K562 (cell line): ENCODE results near the gene DDX18. TPM values are rescaled to one million over a fixed set of nuclear protein-coding genes. Genes with fewer than 3 reads are reported as not detected.

Source experiments
- ATAC-seq: fragments of 200-7000 bp; cut with Tn5 transposase; 3 replicates; pipeline ENCODE4 v1.9.1; 2020; ENCODE audit warnings: moderate library complexity
- BruUV-seq: library from RNA; stranded (reverse); fragments of 400-500 nt; replicated peaks from 2 replicates; lab custom pipeline; 2021; lab: Mats Ljungman, UMichigan
- CTCF ChIA-PET: fragments of 300-600 bp; formaldehyde crosslinking; extraction: SDS; loops from one replicate; lab custom pipeline; 2021; ENCODE audit warnings: low intra/inter-chr PET ratio; lab: Yijun Ruan, JAX
- POLR2A ChIA-PET: fragments of 300-600, 350-650 bp; sonication (Branson Sonifier 250); formaldehyde crosslinking; extraction: SDS; loops from one replicate; lab custom pipeline; 2021; ENCODE audit warnings: antibody characterized with exemption, inconsistent platforms; lab: Yijun Ruan, JAX
- DNase-seq, 4 experiments: peaks; one replicate each; pipeline versions ENCODE4 v3.0.0 to v3.0.0-alpha.2; 2011 to 2018; ENCODE audit warnings: low spot score in 3 of 4, mixed read lengths in 3 of 4; ENCODE audit errors: extremely low read depth in 1 of 4
- FAIRE-seq: peaks from 2 replicates; lab custom pipeline; 2011; peaks lifted over from hg19 to GRCh38; lab: Jason Lieb, UNC
- H2AFZ ChIP-seq: 2 replicates; pipeline ENCODE4 v1.6.0; 2011; ENCODE audit warnings: low read depth, low read length, control low read depth, inconsistent platforms
- H3K27ac ChIP-seq: fragments of 200-600 bp; 3 replicates; pipeline ENCODE4 v1.8.0; 2011; ENCODE audit warnings: low read depth, mild to moderate bottlenecking, control low read depth, inconsistent platforms, low read length, moderate library complexity, mixed read lengths; ENCODE audit errors: extremely low read depth
- H3K27me3 ChIP-seq, 2 experiments: fragments of 300-600 bp in 1 of 2; 2 replicates in 1 of 2; 3 replicates in 1 of 2; pipeline versions ENCODE4 v1.6.0 to v1.8.0; 2011; ENCODE audit warnings: inconsistent platforms in 2 of 2, low read length in 2 of 2, mild to moderate bottlenecking in 1 of 2, mixed read lengths in 1 of 2, moderate library complexity in 1 of 2; ENCODE audit not compliant: control insufficient read depth in 2 of 2, insufficient read depth in 2 of 2
- H3K36me3 ChIP-seq: fragments of 300-600 bp; 3 replicates; pipeline ENCODE4 v1.8.0; 2011; ENCODE audit warnings: mild to moderate bottlenecking, low read length, inconsistent platforms; ENCODE audit not compliant: control insufficient read depth, insufficient read depth
- H3K4me1 ChIP-seq, 2 experiments: fragments of 200-600 bp in 1 of 2; replicated peaks in 1 of 2; 2 replicates in 1 of 2; 3 replicates in 1 of 2; pipeline versions ENCODE4 v1.5.1 to v1.8.0; 2011; ENCODE audit warnings: inconsistent platforms in 2 of 2, low read length in 2 of 2, mild to moderate bottlenecking in 1 of 2, mixed read lengths in 1 of 2, moderate library complexity in 1 of 2; ENCODE audit not compliant: control insufficient read depth in 2 of 2, insufficient read depth in 2 of 2
- H3K4me2 ChIP-seq: 2 replicates; pipeline ENCODE4 v1.6.1; 2011; ENCODE audit warnings: low read length, control low read depth, inconsistent platforms, mixed read lengths; ENCODE audit not compliant: insufficient read depth
- H3K4me3 ChIP-seq: fragments of 200-600 bp; sonication (generic), shearing (Covaris generic); 2 replicates; pipeline ENCODE4 v1.5.1; 2016; ENCODE audit warnings: control low read depth, inconsistent platforms
- H3K79me2 ChIP-seq: fragments of 200-600 bp; 3 replicates; pipeline ENCODE4 v1.8.0; 2011; ENCODE audit warnings: low read length, inconsistent platforms; ENCODE audit not compliant: control insufficient read depth, insufficient read depth
- H3K9ac ChIP-seq, 2 experiments: 2 replicates each; pipeline versions ENCODE4 v1.6.0 to v1.6.1; 2011; ENCODE audit warnings: low read depth in 2 of 2, low read length in 2 of 2, control low read depth in 1 of 2, inconsistent platforms in 1 of 2, mild to moderate bottlenecking in 1 of 2, mixed read lengths in 1 of 2; ENCODE audit not compliant: insufficient read depth in 1 of 2
- H3K9me1 ChIP-seq: one replicate; pipeline ENCODE4 v1.6.0; 2011; ENCODE audit warnings: inconsistent platforms, mild to moderate bottlenecking, low read length, moderate library complexity; ENCODE audit not compliant: control insufficient read depth, insufficient read depth
- H3K9me3 ChIP-seq: replicated peaks from 2 replicates; pipeline ENCODE4 v1.5.1; 2011; ENCODE audit warnings: low read depth, low read length, inconsistent platforms; ENCODE audit not compliant: control insufficient read depth, insufficient read depth
- H4K20me1 ChIP-seq: replicated peaks from 2 replicates; pipeline ENCODE4 v1.6.1; 2011; ENCODE audit warnings: low read length, inconsistent platforms, mixed read lengths; ENCODE audit not compliant: control insufficient read depth, insufficient read depth
- ATF6 ChIP-seq: sonication (generic); formaldehyde crosslinking; IDR thresholded peaks from 2 replicates; pipeline ENCODE4 v1.4.0; 2020; ENCODE audit warnings: mild to moderate bottlenecking, missing genetic modification reagents
- BRD9 ChIP-seq: fragments of 450-650 bp; IDR thresholded peaks from 2 replicates; pipeline ENCODE4 v1.6.1; 2018; ENCODE audit warnings: low read depth; ENCODE audit not compliant: partially characterized antibody
- CLOCK ChIP-seq: fragments of 250-450 bp; sonication (Bioruptor Pico); IDR thresholded peaks from 2 replicates; pipeline ENCODE4 v1.4.0; 2020; ENCODE audit warnings: mild to moderate bottlenecking, moderate library complexity, borderline replicate concordance
- RFX5 ChIP-seq: IDR thresholded peaks from 2 replicates; pipeline ENCODE4 v1.6.1; 2011; ENCODE audit warnings: low read depth, mild to moderate bottlenecking, improper control_type of control experiment, low read length
- ZNF184 ChIP-seq: sonication (generic); formaldehyde crosslinking; IDR thresholded peaks from 2 replicates; pipeline ENCODE4 v1.5.0; 2020; ENCODE audit warnings: missing genetic modification reagents
- ZNF263 ChIP-seq: sonication (generic); formaldehyde crosslinking; IDR thresholded peaks from 2 replicates; pipeline ENCODE4 v1.8.0; 2022; ENCODE audit warnings: mild to moderate bottlenecking, missing genetic modification reagents, borderline replicate concordance
- WGBS: fragments of 100-300 bp; shearing (Covaris generic); methylation state at CpG from one replicate; pipeline ENCODE4 v1.1.6; 2016; ENCODE audit warnings: low coverage, mixed read lengths; ENCODE audit not compliant: insufficient coverage; ENCODE audit errors: missing lambda C conversion rate; 5-methylcytosine and 5-hydroxymethylcytosine counted together
- in situ Hi-C: fragments of 300-500 bp; cut with MboI; formaldehyde crosslinking; loops from 4 replicates; pipeline ENCODE4 v1.15.0; 2018; ENCODE audit warnings: inconsistent platforms, mixed read lengths
- intact Hi-C: fragments of 100-400 bp; cut with micrococcal nuclease; formaldehyde crosslinking; loops from 2 replicates; pipeline ENCODE4 v1.14.2; 2022
- polyA plus RNA-seq, 8 experiments: library from polyadenylated mRNA; depleted of rRNA in 4 of 8; stranded (reverse) in 5 of 8; unstranded in 3 of 8; fragments of >200 nt; fragmentation: Nextera tagmentation in 2 of 8; fragmentation: Illumina TruSeq in 1 of 8; extraction: Ambion mirVana in 2 of 8; extraction: Trizol in 1 of 8; gene quantifications; 2 replicates each; pipeline versions ENCODE4 v1.2.1 to v1.2.3, GENCODE V29; 2011 to 2014; ENCODE audit warnings: inconsistent platforms in 1 of 8, missing spikeins in 1 of 8
- total RNA-seq, 7 experiments: library from RNA; depleted of rRNA in 6 of 7; stranded (reverse); fragments of >200 nt in 6 of 7; fragmentation: Illumina TruSeq in 2 of 7; extraction: Trizol in 2 of 7; gene quantifications; 2 replicates each; pipeline versions ENCODE4 v1.2.1 to v1.2.3, GENCODE V29; 2011 to 2021; ENCODE audit warnings: low replicate concordance in 1 of 7

Gene DDX18
- total and polyA plus RNA-seq, 9 of the 15 experiments (the other 6 are each of a cell fraction or from before 2014, with no cell fraction given): 67.9 to 156 (median 116) TPM

- in situ Hi-C loops: no loop called here
- H3K27ac ChIP-seq: no peak overlapping the region
- no peak overlapping the region for H2AFZ ChIP-seq
- H3K9me3 ChIP-seq: no peaks in the 10 kb centered on the region
- 0% methylated on average over 1 of the region's 1 CpG for WGBS
- TF ChIP-seq BRD9 (no peak), RFX5 (no peak), ATF6 (no peak), ZNF263 (CRISPR knock-in tag) (no peak), CLOCK (CRISPR knock-in tag) (no peak), ZNF184 (CRISPR knock-in tag) (no peak)
- no peaks in the 10 kb centered on the region for H3K4me1 ChIP-seq
- FAIRE-seq: no peak
- no peaks in the 10 kb centered on the region for H3K79me2 ChIP-seq
- BruUV-seq: no TSS peak
- DNase-seq: no peak
- no peak overlapping the region for H3K4me2 ChIP-seq
- H4K20me1 ChIP-seq: no peaks in the 10 kb centered on the region
- H3K36me3 ChIP-seq: no peaks in the 10 kb centered on the region
- POLR2A ChIA-PET: no interaction called here
- intact Hi-C loops: no loop called here
- H3K9ac ChIP-seq: no peak overlapping the region
- no peaks in the 10 kb centered on the region for H3K27me3 ChIP-seq
- H3K9me1 ChIP-seq: no peaks in the 10 kb centered on the region
- CTCF ChIA-PET: no interaction called here
- no peak for ATAC-seq
- H3K4me3 ChIP-seq: no peak overlapping the region
These were observed 43.8 kb upstream of the DDX18 start for GRCh38 chr2:117770730-117771129.
